HG02571 (cell line): ENCODE measurements around the gene CHGA.

Source experiments
- ATAC-seq: cut with Tn5 transposase; IDR thresholded peaks from one replicate; pipeline ENCODE4 v1.9.1; 2021; ENCODE audit warnings: mild to moderate bottlenecking, moderate library complexity; ENCODE audit not compliant: unreplicated experiment

The CHGA gene

GRCh38 chr14:92976268-92976667, 53.3 kb downstream of the CHGA start:
- ATAC-seq: no peak

- no peak for ATAC-seq
Measured at GRCh38 chr14:92978229-92979021, 55.5 kb downstream of the CHGA start.

DNA sequence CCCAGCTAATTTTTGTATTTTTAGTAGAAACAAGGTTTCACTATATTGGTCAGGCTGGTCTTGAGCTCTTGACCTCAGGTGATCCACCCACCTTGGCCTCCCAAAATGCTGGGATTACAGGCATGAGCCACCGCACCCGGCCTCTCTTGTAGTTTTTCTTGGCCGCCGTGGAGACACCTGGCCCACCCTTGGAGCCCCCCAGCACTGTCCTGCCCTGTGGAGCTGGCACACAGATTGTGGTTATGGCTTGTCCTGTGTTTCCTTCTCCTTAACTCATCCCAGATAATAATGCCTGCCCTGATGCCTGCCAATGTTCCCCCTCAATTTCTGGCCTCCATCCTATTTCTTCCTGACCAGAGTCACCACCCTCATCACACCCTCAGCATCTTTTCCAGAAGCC, 57.9 kb downstream of the CHGA start:
- ATAC-seq: no peak

- ATAC-seq: no peak
Measured at GRCh38 chr14:92981726-92982125, 58.8 kb downstream of the CHGA start.

DNA sequence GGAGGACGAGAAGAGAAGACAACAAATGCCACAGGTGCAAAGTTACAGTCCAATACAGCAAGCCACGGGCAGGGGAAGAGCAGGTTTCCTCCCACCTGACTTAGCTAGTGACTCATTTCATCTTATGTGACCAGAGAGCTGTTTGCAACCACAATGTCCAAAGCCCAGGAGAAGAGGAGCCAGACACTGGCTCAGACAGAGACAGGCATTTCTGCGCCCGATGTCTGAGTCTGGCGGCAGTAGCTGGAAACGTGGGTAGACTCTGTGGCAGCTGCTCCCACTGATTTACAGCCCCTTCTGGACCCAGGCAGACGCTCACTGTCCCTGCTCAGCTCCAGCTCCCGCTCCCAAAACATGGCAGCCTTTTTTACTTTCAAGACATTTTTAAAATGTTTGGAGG, 60.0 kb downstream of the CHGA start:
- no peak for ATAC-seq

- ATAC-seq: no peak
Measured at GRCh38 chr14:92984082-92984788, 61.3 kb downstream of the CHGA start.
